CD4-positive, alpha-beta memory T cell (primary cell): ENCODE data around the gene LIPC. TPM values are rescaled to one million over a fixed set of nuclear protein-coding genes. Genes with fewer than 3 reads are reported as not detected.

Experiments used
- CTCF ChIA-PET: fragments of 350-600 bp; sonication (Branson Sonifier 250); formaldehyde crosslinking; loops from one replicate; lab custom pipeline; 2021; ENCODE audit warnings: inconsistent platforms; ENCODE audit not compliant: partially characterized antibody; lab: Charles Lee
- POLR2A ChIA-PET: fragments of 350-600 bp; sonication (Branson Sonifier 250); formaldehyde crosslinking; loops from one replicate; lab custom pipeline; 2021; ENCODE audit not compliant: partially characterized antibody; lab: Charles Lee
- DNase-seq, 5 donors: peaks; one replicate each; pipeline versions ENCODE4 v3.0.0 to v3.0.0-alpha.2; 2020 to 2022; ENCODE audit warnings: mixed read lengths in 1 of 5
- H3K27ac ChIP-seq: one replicate; pipeline ENCODE4 v1.7.0; 2013; ENCODE audit warnings: low read depth, low read length
- H3K27me3 ChIP-seq: 2 replicates; pipeline ENCODE4 v1.7.0; 2013; ENCODE audit warnings: mild to moderate bottlenecking, low read length, moderate library complexity; ENCODE audit not compliant: insufficient read depth
- H3K36me3 ChIP-seq: 2 replicates; pipeline ENCODE4 v1.7.0; 2013; ENCODE audit warnings: mild to moderate bottlenecking, low read length, moderate library complexity; ENCODE audit not compliant: insufficient read depth
- H3K4me1 ChIP-seq: 2 replicates; pipeline ENCODE4 v1.7.0; 2013; ENCODE audit warnings: mild to moderate bottlenecking, low read length, moderate library complexity; ENCODE audit not compliant: insufficient read depth
- H3K4me3 ChIP-seq, 2 donors: one replicate each; pipeline ENCODE4 v1.7.0; 2013; ENCODE audit warnings: low read length in 2 of 2, mild to moderate bottlenecking in 1 of 2
- H3K9me3 ChIP-seq, 2 donors: one replicate each; pipeline ENCODE4 v1.7.0; 2013; ENCODE audit warnings: low read length in 2 of 2, control low read depth in 1 of 2; ENCODE audit not compliant: control insufficient read depth in 1 of 2
- H3K27ac Mint-ChIP-seq, 7 donors: one replicate each; pipeline ENCODE4 v1.8.0; 2020 to 2021; ENCODE audit warnings: mixed read lengths in 7 of 7, mild to moderate bottlenecking in 6 of 7, inconsistent platforms in 3 of 7, moderate library complexity in 3 of 7
- H3K27me3 Mint-ChIP-seq, 2 donors: one replicate each; pipeline ENCODE4 v1.8.0; 2020 to 2021; ENCODE audit warnings: mixed read lengths in 2 of 2
- H3K36me3 Mint-ChIP-seq, 2 donors: one replicate each; pipeline ENCODE4 v1.8.0; 2020 to 2021; ENCODE audit warnings: mixed read lengths in 2 of 2, inconsistent platforms in 1 of 2, mild to moderate bottlenecking in 1 of 2
- H3K4me1 Mint-ChIP-seq, 4 donors: one replicate each; pipeline ENCODE4 v1.8.0; 2020 to 2021; ENCODE audit warnings: mixed read lengths in 4 of 4, mild to moderate bottlenecking in 1 of 4
- H3K4me3 Mint-ChIP-seq, 8 donors: one replicate each; pipeline ENCODE4 v1.8.0; 2020 to 2021; ENCODE audit warnings: mixed read lengths in 8 of 8, mild to moderate bottlenecking in 7 of 8, moderate library complexity in 6 of 8, inconsistent platforms in 3 of 8
- H3K9me3 Mint-ChIP-seq, 8 donors: one replicate each; pipeline ENCODE4 v1.8.0; 2020 to 2021; ENCODE audit warnings: mixed read lengths in 8 of 8, mild to moderate bottlenecking in 5 of 8, inconsistent platforms in 3 of 8, moderate library complexity in 1 of 8
- intact Hi-C: fragments of 100-400 bp; cut with micrococcal nuclease; formaldehyde crosslinking; loops from one replicate; pipeline ENCODE4 v1.15.1; 2023
- polyA plus RNA-seq, 2 donors: library from polyadenylated mRNA; unstranded; fragments of 300-500 nt; fragmentation: Illumina TruSeq; gene quantifications; one replicate each; pipeline ENCODE4 v1.2.3, GENCODE V29; 2021
- total RNA-seq, 2 experiments: library from RNA; stranded (reverse); gene quantifications; one replicate each; pipeline ENCODE4 v1.2.3, GENCODE V29; 2021

Gene LIPC
- total and polyA plus RNA-seq, 4 experiments from 2014 or later, result 0.25 to 2.4 (median 0.41) TPM; not detected in 1

DNA sequence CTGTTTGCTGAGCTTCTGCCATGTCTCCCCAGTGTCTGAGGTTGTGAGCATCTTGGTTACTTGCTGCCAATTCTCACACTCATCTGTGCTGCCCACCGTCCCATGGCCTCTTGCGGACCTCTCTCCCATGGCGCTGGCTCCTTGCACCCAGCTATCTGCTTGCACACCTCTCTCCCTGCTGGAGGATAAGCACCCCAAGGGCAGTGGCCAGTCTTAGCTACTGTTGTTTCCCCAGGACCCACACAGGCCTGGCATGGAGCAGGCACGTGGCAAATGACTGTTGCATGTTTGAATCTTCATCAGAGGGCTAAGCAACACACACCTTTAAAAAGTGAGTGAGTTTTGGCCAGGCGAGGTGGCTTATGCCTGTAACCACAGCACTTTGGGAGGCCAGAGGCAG lies 14.7 kb downstream of the LIPC start:
- no peaks in the 10 kb centered on the region for H3K9me3 Mint-ChIP-seq
- intact Hi-C loops, result no loop called here
- H3K4me3 Mint-ChIP-seq, result no peak overlapping the region
- Histone ChIP-seq H3K27ac (no peak overlapping the region), H3K4me3 (no peak overlapping the region), H3K9me3 (no peaks in the 10 kb centered on the region), H3K36me3 (no peaks in the 10 kb centered on the region), H3K27me3 (no peaks in the 10 kb centered on the region), H3K4me1 (no peaks in the 10 kb centered on the region)
- H3K36me3 Mint-ChIP-seq, result no peaks in the 10 kb centered on the region
- ChIA-PET POLR2A (no interaction called here), CTCF (interaction anchor here (0.6 kb wide), 1 partner anchor 26 kb away, joined by 3 read pairs; no protein-coding TSS in a partner anchor)
- peak overlapping the region in 3 of 7 donors; percentile 38 to 53 (median 50) for H3K27ac Mint-ChIP-seq
- H3K27me3 Mint-ChIP-seq, result no peaks in the 10 kb centered on the region
- H3K4me1 Mint-ChIP-seq, result peaks cover 0 to 3% (median 0%) of the 10 kb centered on the region in 4 donors
- no peak for DNase-seq

DNA sequence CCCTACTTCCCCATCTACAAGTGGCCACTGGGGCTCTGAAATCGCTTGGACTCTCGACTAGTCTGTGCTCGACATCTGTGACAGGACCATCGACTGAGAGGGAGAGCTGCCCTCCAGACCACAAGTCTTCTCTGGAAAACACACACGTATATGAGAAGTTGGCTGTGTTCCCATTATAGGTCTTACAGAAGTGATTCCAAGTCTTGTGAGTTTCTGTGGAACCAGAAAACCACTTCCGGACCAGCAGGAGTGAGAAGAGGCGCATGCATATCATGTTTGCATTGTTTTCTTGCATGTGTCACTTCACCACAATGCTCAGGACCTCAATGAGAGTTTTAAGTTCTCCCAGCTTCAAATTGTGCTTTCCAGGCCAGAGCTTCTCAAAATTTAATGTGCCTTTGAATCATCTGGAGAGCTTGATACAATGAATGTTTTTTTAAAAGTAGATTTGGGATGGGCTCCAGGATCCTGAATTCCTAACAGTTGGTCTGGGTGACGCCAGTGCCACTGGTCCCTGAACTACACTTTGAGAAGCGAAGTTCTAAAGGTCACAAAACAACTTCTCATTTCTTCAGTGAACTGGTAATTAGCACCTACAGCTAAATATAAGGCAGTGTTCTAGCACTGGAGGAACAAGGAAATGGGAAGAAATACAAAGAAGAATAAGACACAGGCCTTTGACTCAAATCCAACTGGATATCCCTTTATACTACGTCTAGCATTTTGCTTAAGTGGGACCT lies 15.7 kb downstream of the LIPC start:
- Mint-ChIP-seq H3K4me1 (peaks cover 0 to 3% (median 0%) of the 10 kb centered on the region in 4 donors), H3K27ac (peak overlapping the region in 2 of 7 donors; percentile 32 to 74), H3K27me3 (no peaks in the 10 kb centered on the region), H3K4me3 (no peak overlapping the region), H3K9me3 (no peaks in the 10 kb centered on the region), H3K36me3 (no peaks in the 10 kb centered on the region)
- no peak overlapping the region for H3K4me3 ChIP-seq
- intact Hi-C loops, result no loop called here
- ChIA-PET CTCF (interaction anchor here (0.6 kb wide), 1 partner anchor 25 kb away, joined by 3 read pairs; no protein-coding TSS in a partner anchor), POLR2A (no interaction called here)
- H3K27ac ChIP-seq, result no peak overlapping the region
- H3K27me3 ChIP-seq, result no peaks in the 10 kb centered on the region
- H3K36me3 ChIP-seq, result no peaks in the 10 kb centered on the region
- DNase-seq, result no peak
- no peaks in the 10 kb centered on the region for H3K4me1 ChIP-seq
- H3K9me3 ChIP-seq, result no peaks in the 10 kb centered on the region

DNA sequence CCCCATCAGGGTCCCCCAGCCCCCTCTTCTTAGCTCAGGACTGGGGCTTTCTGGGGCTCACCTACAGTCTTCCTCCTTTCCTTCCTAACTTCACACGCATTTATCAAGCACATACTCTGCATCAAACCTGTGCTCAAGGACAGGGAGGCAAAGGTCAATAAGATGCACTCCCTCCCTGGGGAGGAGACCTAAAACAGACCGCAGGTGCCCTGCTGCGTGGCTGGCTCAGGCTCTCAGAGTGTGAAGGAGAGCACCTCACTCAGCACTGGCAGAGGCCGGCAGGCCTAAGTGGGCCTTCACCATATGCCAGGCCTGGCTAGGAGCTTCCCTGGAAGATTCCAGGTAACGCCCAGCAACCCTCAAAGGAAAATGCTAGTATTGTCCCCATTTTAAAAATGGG lies 16.5 kb downstream of the LIPC start:
- Histone ChIP-seq H3K36me3 (no peaks in the 10 kb centered on the region), H3K27me3 (no peaks in the 10 kb centered on the region), H3K4me1 (no peaks in the 10 kb centered on the region), H3K9me3 (no peaks in the 10 kb centered on the region), H3K4me3 (no peak overlapping the region), H3K27ac (no peak overlapping the region)
- ChIA-PET CTCF (no interaction called here), POLR2A (no interaction called here)
- intact Hi-C loops, result no loop called here
- no peaks in the 10 kb centered on the region for H3K9me3 Mint-ChIP-seq
- no peaks in the 10 kb centered on the region for H3K36me3 Mint-ChIP-seq
- DNase-seq, result no peak
- peak overlapping the region in 2 of 7 donors; percentile 17 to 50 for H3K27ac Mint-ChIP-seq
- peaks cover 0 to 3% (median 0%) of the 10 kb centered on the region in 4 donors for H3K4me1 Mint-ChIP-seq
- no peak overlapping the region for H3K4me3 Mint-ChIP-seq
- H3K27me3 Mint-ChIP-seq, result no peaks in the 10 kb centered on the region

- Histone ChIP-seq H3K4me1 (no peaks in the 10 kb centered on the region), H3K27ac (no peak overlapping the region), H3K9me3 (no peaks in the 10 kb centered on the region), H3K27me3 (no peaks in the 10 kb centered on the region), H3K4me3 (no peak overlapping the region), H3K36me3 (no peaks in the 10 kb centered on the region)
- intact Hi-C loops, result no loop called here
- H3K4me3 Mint-ChIP-seq, result no peak overlapping the region
- no peaks in the 10 kb centered on the region for H3K9me3 Mint-ChIP-seq
- no peaks in the 10 kb centered on the region for H3K36me3 Mint-ChIP-seq
- H3K4me1 Mint-ChIP-seq, result peaks cover 0 to 3% (median 0%) of the 10 kb centered on the region in 4 donors
- no peak for DNase-seq
- CTCF ChIA-PET, result no interaction called here
- POLR2A ChIA-PET, result no interaction called here
- no peaks in the 10 kb centered on the region for H3K27me3 Mint-ChIP-seq
- H3K27ac Mint-ChIP-seq, result no peak overlapping the region
Measured at GRCh38 chr15:58448906-58449305, 17.1 kb downstream of the LIPC start.

GRCh38 chr15:58451826-58452225 lies 20.0 kb downstream of the LIPC start:
- H3K4me3 ChIP-seq, result no peak overlapping the region
- Mint-ChIP-seq H3K27me3 (no peaks in the 10 kb centered on the region), H3K27ac (peak overlapping the region in 1 of 7 donors; percentile 42), H3K4me1 (peaks cover 0 to 6% (median 2%) of the 10 kb centered on the region in 4 donors), H3K36me3 (no peaks in the 10 kb centered on the region), H3K4me3 (no peak overlapping the region), H3K9me3 (no peaks in the 10 kb centered on the region)
- H3K4me1 ChIP-seq, result no peaks in the 10 kb centered on the region
- ChIA-PET POLR2A (no interaction called here), CTCF (no interaction called here)
- no peaks in the 10 kb centered on the region for H3K36me3 ChIP-seq
- H3K27me3 ChIP-seq, result no peaks in the 10 kb centered on the region
- intact Hi-C loops, result no loop called here
- no peak overlapping the region for H3K27ac ChIP-seq
- DNase-seq, result no peak
- H3K9me3 ChIP-seq, result no peaks in the 10 kb centered on the region

DNA sequence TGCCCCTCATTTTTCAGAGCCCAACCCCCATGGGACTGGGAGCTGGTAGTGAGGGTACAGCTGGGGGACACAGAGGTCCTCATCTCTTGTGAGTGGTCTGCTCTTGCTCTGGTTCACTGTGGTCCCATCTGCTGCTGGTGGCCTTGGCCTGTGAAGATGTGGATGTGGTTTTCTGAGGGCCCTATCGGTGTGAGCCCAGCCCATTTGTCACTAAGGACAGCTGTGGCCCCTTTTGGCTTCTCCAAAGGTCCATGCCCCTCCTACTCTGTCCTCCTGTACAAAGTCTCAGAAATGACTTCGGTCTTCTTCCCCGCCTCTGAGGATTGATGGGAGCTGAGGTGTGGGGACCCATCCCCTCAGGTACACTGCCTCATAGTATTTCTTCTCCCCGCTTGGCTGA lies 21.0 kb downstream of the LIPC start:
- Mint-ChIP-seq H3K36me3 (no peaks in the 10 kb centered on the region), H3K27ac (peak overlapping the region in 1 of 7 donors; percentile 15), H3K27me3 (peaks cover 0 to 4% of the 10 kb centered on the region in 2 donors), H3K4me1 (peaks cover 5 to 13% (median 8%) of the 10 kb centered on the region in 4 donors), H3K9me3 (no peaks in the 10 kb centered on the region), H3K4me3 (no peak overlapping the region)
- intact Hi-C loops, result no loop called here
- H3K36me3 ChIP-seq, result no peaks in the 10 kb centered on the region
- no peaks in the 10 kb centered on the region for H3K9me3 ChIP-seq
- peaks cover 5% of the 10 kb centered on the region for H3K4me1 ChIP-seq
- ChIA-PET CTCF (no interaction called here), POLR2A (no interaction called here)
- no peak overlapping the region for H3K4me3 ChIP-seq
- H3K27ac ChIP-seq, result no peak overlapping the region
- DNase-seq, result no peak
- no peaks in the 10 kb centered on the region for H3K27me3 ChIP-seq

- H3K36me3 ChIP-seq, result no peaks in the 10 kb centered on the region
- H3K27me3 ChIP-seq, result no peaks in the 10 kb centered on the region
- Mint-ChIP-seq H3K27ac (peak overlapping the region in 1 of 7 donors; percentile 17), H3K9me3 (no peaks in the 10 kb centered on the region), H3K4me1 (peaks cover 16 to 27% (median 20%) of the 10 kb centered on the region in 4 donors), H3K4me3 (no peak overlapping the region), H3K36me3 (no peaks in the 10 kb centered on the region), H3K27me3 (peaks cover 0 to 4% of the 10 kb centered on the region in 2 donors)
- H3K27ac ChIP-seq, result no peak overlapping the region
- ChIA-PET POLR2A (no interaction called here), CTCF (interaction anchor here (0.6 kb wide), 1 partner anchor 653 kb away, joined by 4 read pairs; no protein-coding TSS in a partner anchor)
- peaks cover 19% of the 10 kb centered on the region for H3K4me1 ChIP-seq
- no peak overlapping the region for H3K4me3 ChIP-seq
- no peaks in the 10 kb centered on the region for H3K9me3 ChIP-seq
- intact Hi-C loops, result no loop called here
- no peak for DNase-seq
Measured at GRCh38 chr15:58453931-58454793, 22.4 kb downstream of the LIPC start.
